CD4-positive, alpha-beta T cell treated with Interleukin-15 for 1 hour (primary cell): ENCODE measurements around the gene ZYG11B.
"Not testable (repeated sequence)": the region's sequence is repeated elsewhere in the genome, so short reads cannot be mapped to it uniquely, and the experiment has no call there.

Experiments used
- DNase-seq: peaks from one replicate; pipeline ENCODE4 v3.0.0-alpha.2; 2020

The ZYG11B gene

DNA sequence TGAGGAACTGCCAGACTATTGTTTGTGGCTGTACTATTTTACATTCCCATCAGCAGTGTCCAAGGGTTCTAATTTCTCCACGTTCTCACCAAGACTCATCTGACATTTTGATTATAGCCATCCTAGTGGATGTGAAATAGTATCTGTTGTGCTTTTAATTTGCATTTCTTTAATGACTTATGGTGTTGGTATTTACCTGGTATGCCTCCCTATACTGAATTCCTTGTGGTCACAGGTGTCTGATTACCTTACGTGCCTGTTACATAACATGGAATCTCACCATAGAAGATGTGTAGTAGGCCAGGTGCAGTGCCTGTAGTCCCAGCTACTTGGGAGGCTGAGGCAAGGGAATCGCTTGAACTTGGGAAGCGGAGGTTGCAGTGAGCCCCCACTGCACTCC lies 129.8 kb downstream of the ZYG11B start:
- no peak for DNase-seq

DNA sequence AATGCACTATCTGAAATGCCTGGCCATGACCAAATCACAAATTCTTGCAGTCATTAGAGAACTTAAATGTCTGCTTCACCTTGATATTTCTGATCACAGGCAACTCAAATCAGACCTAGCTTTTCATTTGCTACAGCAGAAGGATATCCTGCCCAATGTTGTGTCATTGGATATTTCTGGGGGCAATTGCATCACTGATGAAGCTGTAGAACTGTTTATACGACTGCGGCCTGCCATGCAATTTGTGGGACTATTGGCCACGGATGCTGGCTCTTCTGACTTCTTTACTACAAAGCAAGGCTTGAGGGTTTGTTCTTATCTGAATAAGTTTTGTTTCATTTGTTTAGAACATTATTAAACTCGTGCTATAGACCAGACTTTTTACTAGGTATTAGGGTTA lies 131.2 kb downstream of the ZYG11B start:
- DNase-seq, result no peak

DNA sequence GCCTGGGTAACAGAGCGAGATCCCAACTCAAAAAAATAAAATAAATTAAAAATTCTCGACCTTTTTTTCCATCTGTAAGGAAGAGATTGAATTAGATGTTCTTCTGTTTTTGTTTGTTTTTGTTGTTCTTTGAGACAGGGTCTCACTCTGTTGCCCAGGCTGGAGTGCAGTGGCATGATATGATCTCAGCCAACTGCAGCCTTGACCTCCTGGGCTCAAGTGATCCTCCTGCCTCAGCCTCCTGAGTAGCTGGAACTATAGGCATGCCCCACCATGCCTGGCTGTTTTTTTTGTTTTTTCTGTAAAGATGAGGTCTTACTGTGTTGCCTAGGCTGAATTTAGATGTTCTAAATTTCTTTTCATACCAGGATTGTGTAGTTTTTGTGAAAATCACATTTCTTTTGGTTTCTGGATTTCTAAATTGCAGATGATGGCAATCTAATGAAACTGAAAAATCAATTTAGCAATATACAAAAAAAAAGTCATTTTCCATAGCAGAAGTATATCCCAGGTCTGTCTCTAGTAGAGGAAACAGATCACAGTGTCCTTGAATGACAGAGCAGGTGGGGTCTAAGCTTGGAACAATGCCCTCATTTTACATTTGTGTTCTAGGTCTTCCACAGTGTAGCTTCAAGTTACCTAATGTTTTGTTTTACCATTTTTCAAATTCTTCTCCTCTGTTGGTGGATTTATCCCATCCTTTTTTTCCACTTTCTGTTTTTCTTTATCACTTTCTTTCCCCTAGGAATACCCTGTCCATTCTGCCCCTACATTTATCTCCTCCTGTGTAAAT lies 136.6 kb downstream of the ZYG11B start:
- DNase-seq, result no peak

DNA sequence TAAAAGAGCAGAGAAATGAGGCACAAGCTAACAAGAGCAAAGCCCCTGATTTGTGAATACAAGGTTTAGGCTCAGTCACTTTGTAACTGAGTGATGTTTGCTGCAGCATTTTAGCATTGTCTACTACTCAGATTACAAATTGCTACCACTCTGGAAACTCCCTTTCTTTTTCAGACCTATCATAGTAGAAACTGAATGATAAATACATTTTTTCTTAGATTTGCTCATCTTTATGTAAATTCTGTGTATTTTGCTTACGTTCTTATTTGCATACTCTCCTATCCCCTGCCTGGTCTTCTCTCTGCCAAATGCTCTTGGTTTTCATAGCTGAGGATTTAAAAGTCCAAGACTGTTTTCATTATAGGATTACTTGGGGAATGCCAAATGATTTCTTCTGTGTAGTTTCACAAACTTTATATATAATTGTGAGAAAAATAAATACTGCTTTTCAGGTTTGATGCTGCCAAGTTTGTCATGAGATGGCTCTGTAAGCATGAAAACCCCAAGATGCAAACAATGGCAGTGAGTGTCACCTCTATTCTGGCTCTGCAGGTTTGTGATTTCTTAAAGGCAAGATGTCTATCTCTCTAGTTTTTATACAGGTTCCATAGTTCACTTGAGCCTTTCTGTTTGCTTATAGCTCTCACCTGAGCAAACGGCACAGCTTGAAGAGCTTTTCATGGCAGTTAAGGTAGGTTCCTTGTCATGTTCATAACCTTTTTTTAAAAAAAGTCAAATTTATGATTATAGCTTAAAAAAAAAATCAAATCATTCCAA lies 141.0 kb downstream of the ZYG11B start:
- no peak for DNase-seq

DNA sequence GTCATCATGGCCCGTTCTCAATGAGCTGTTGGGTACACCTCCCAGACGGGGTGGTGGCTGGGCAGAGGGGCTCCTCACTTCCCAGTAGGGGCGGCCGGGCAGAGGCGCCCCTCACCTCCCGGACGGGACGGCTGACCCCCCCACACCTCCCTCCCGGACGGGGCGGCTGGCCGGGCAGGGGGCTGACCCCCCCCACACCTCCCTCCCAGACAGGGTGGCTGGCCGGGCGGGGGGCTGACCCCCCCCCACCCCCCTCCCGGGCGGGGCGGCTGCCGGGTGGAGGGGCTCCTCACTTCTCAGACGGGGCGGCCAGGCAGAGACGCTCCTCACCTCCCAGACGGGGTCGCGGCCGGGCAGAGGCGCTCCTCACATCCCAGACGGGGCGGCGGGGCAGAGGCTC lies 143.5 kb downstream of the ZYG11B start:
- DNase-seq, result not testable (repeated sequence)

DNA sequence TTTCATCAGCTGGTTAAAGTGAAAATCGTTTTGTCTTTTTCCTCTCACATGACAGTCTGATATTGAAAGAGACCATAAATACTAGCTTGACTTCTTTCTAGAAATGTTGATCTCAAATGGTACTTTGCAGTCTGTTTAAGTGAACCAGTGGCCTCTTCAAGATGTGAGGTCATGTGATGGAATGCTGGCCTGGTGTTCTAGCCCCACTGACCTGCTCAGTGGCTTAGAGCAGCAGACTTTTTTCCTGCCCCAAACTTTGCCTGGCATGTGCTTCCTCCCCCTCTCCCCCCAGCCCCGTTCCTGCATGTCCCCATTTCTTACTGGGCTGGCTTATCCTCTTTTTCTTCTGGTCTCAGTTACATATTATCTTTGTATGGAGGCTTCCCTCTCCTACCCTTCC lies 150.6 kb downstream of the ZYG11B start:
- no peak for DNase-seq
